ENCODE measurements around the gene EGFL7.

GRCh38 chr9:136650021-136650420, 12.7 kb upstream of the EGFL7 start:
- TF ChIP-seq CHD2 (IDR thresholded peaks at IDR 0.05; ENCODE audit: low read length, partially characterized antibody), result no peak
- TF ChIP-seq CTCF (IDR thresholded peaks at IDR 0.05), result no peak
- TF ChIP-seq POLR2AphosphoS5 (IDR thresholded peaks at IDR 0.05; ENCODE audit: low read depth, low read length), result no peak
- TF ChIP-seq NFIC (IDR thresholded peaks at IDR 0.05; ENCODE audit: borderline replicate concordance), result no peak
- TF ChIP-seq, protein P1, sequence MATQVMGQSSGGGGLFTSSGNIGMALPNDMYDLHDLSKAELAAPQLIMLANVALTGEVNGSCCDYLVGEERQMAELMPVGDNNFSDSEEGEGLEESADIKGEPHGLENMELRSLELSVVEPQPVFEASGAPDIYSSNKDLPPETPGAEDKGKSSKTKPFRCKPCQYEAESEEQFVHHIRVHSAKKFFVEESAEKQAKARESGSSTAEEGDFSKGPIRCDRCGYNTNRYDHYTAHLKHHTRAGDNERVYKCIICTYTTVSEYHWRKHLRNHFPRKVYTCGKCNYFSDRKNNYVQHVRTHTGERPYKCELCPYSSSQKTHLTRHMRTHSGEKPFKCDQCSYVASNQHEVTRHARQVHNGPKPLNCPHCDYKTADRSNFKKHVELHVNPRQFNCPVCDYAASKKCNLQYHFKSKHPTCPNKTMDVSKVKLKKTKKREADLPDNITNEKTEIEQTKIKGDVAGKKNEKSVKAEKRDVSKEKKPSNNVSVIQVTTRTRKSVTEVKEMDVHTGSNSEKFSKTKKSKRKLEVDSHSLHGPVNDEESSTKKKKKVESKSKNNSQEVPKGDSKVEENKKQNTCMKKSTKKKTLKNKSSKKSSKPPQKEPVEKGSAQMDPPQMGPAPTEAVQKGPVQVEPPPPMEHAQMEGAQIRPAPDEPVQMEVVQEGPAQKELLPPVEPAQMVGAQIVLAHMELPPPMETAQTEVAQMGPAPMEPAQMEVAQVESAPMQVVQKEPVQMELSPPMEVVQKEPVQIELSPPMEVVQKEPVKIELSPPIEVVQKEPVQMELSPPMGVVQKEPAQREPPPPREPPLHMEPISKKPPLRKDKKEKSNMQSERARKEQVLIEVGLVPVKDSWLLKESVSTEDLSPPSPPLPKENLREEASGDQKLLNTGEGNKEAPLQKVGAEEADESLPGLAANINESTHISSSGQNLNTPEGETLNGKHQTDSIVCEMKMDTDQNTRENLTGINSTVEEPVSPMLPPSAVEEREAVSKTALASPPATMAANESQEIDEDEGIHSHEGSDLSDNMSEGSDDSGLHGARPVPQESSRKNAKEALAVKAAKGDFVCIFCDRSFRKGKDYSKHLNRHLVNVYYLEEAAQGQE (IDR thresholded peaks at IDR 0.05; ENCODE audit: low read depth, low read length), result no peak
- no peak for TF ChIP-seq NRF1 (IDR thresholded peaks at IDR 0.05; ENCODE audit: low read depth, low read length)
- TF ChIP-seq FOXM1 (IDR thresholded peaks at IDR 0.05; ENCODE audit: low read depth), result no peak
- TF ChIP-seq TCF12 (IDR thresholded peaks at IDR 0.05), result no peak
- no peak for TF ChIP-seq TEAD4 (IDR thresholded peaks at IDR 0.05; ENCODE audit: borderline replicate concordance, insufficient read depth)

Measured in SK-N-SH (cell line).